ENCODE results near the gene RENBP.

- no peak for TF ChIP-seq POLR2A (IDR thresholded peaks at IDR 0.05)
- no peak for TF ChIP-seq EP300 (IDR thresholded peaks at IDR 0.05; ENCODE audit: low read depth)
- no peak for TF ChIP-seq CTCF (IDR thresholded peaks at IDR 0.05)
- no peak for TF ChIP-seq POLR2AphosphoS5 (IDR thresholded peaks at IDR 0.05)
These were observed 16.8 kb upstream of the RENBP start for GRCh38 chrX:153961292-153961691.
